ENCODE measurements around the gene WEE1.

- TF ChIP-seq, protein P1, sequence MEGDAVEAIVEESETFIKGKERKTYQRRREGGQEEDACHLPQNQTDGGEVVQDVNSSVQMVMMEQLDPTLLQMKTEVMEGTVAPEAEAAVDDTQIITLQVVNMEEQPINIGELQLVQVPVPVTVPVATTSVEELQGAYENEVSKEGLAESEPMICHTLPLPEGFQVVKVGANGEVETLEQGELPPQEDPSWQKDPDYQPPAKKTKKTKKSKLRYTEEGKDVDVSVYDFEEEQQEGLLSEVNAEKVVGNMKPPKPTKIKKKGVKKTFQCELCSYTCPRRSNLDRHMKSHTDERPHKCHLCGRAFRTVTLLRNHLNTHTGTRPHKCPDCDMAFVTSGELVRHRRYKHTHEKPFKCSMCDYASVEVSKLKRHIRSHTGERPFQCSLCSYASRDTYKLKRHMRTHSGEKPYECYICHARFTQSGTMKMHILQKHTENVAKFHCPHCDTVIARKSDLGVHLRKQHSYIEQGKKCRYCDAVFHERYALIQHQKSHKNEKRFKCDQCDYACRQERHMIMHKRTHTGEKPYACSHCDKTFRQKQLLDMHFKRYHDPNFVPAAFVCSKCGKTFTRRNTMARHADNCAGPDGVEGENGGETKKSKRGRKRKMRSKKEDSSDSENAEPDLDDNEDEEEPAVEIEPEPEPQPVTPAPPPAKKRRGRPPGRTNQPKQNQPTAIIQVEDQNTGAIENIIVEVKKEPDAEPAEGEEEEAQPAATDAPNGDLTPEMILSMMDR (IDR thresholded peaks at IDR 0.05; ENCODE audit: poor library complexity, severe bottlenecking), result no peak
- TF ChIP-seq TAF1 (IDR thresholded peaks at IDR 0.05; ENCODE audit: low read depth), result no peak
- TF ChIP-seq SMC3 (conservative IDR thresholded peaks at IDR 0.05; ENCODE audit: poor library complexity), result no peak
- no peak for TF ChIP-seq RAD21 (conservative IDR thresholded peaks at IDR 0.05)
- TF ChIP-seq POLR2AphosphoS5 (IDR thresholded peaks at IDR 0.05), result no peak
- TF ChIP-seq EZH2 (IDR thresholded peaks at IDR 0.05; ENCODE audit: borderline replicate concordance, insufficient read depth, low read length, poor library complexity, severe bottlenecking), result no peak
- no peak for TF ChIP-seq REST (IDR thresholded peaks at IDR 0.05; ENCODE audit: borderline replicate concordance)
- TF ChIP-seq EP300 (conservative IDR thresholded peaks at IDR 0.05; ENCODE audit: poor library complexity, severe bottlenecking), result no peak
- no peak for TF ChIP-seq MXI1 (conservative IDR thresholded peaks at IDR 0.05; ENCODE audit: poor library complexity, severe bottlenecking)
Measured at GRCh38 chr11:9528573-9529333, 44.7 kb upstream of the WEE1 start.
